CD4-positive, alpha-beta T cell treated with Interleukin-4 for 1 hour (primary cell): ENCODE data around the gene SPEM1.

Experiments used
- DNase-seq, 2 donors: peaks; one replicate each; pipeline ENCODE4 v3.0.0-alpha.2; 2020 to 2022

The SPEM1 gene

DNA sequence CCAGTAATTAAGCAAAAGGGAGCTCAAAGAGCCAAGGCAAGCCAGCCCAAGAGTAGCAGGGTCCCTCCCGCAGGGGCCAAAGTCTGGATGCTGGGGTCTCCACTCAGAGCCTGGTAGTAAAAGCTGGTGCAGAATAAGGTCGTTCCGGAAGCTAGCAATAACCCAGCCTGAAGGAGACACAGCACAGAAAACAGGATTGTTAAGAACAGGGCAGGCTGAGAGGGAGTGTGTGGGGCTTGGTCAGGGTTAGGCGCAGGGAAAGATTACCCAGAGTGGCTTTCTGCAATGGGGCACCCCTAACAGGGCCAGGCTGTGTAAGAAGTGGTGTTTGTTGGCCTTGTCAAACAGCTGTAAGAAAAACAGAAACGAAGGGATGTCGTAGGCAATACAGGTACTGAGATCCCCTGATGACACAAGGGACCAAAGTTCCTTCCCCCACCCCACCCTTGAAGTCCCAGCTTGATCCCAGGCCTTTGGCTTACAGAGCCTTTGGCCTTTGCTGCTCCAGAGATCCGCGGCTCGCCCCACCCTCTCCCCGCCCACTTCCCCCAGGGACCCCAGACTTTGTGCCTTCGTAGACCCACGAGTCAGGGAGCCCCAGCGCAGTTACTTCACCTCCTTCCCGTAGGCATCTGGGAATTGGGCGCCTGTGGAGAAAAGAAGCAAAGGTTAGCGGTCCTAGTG is 16.9 kb upstream of the SPEM1 start:
- DNase-seq = peak in 1 of 2 donors; percentile 15

DNA sequence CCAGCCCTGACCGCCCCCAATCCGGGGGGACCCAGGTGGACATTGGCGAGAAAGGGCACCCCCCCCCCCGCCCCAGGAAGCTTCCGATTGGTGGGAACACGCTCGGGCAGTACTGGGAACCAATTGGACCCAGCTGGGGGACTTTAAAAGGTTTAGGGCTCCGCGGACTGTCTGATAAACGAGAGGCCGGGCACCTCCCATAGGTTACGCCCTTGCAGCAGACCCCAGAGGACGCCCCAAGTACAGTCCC is 16.5 kb upstream of the SPEM1 start:
- no peak for DNase-seq

DNA sequence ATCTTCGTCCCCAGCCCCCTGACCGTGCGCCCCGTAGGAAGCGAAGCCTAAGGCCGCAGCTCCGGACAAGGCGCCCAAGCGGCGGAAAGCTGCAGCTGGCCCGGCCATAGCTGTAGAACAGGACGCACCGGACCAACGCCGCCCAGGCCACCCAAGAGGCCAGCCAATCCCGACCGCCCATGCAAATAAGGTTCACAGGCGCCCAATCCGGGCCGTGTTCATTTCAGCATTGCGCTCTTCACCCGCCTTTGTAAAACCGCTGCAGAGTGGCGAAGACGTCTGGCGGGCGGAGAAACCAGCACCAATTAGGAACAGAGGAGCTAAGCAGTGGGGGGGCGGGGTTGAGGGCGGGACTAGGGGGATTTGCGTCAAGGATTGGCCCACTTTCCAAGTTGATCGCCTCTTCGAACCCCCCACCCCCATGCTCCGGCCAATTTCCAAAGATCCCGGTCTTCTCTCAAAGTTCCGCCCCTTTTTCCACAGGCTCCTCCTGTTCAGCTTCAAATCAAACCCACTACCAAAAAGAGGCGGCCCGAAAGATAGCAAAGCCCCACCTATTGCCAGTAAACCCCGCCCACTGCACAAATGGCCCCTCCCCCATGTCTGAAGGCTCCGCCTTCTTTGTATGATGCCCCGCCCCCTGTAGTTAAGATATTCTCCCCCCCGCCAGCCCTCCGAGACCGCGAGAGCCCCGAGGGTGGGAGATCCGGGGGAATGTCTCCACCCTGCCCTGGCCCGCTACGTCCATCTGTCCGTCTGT is 16.0 kb upstream of the SPEM1 start, which contains the start of gene TMEM256:
Gene TMEM256 (minus strand): TSS at position 121 of the 760 bp plus-strand sequence. CDS start 13 bp downstream, at position 108.
- peak; percentile 97 to 98 for DNase-seq

DNA sequence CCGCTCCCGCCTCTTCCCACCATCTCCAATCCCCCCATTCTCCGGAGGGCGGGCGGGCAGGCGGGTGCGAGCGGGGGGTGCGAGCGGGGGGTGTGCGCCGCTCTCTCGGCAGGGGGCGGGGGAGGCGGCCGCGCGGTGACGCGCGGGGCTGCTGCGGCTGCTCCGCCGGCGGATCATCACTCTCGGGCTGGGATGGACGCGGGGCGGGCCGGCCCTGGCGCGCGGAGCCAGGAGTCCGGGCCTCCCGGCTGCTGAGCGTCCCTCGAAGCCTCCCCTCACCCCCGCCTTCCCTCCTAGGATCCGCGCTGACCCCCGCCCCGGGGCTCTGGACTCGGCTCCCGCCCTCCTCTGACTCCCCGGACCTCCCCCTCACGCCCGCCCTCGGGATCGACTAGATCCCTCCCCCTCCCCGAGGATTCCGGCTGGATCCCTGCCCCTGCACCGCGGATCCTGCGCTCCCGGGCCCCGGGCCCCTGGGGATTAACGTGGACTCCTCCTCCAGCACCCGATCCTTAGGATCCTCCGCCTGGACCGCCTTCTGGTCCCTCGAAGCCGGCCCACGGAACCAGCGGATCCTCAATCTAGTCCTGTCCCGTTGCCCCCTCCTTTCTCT is 15.3 kb upstream of the SPEM1 start:
- DNase-seq = peak in 1 of 2 donors; percentile 73

- no peak for DNase-seq
Observed at GRCh38 chr17:7405350-7406234, 14.5 kb upstream of the SPEM1 start.

DNA sequence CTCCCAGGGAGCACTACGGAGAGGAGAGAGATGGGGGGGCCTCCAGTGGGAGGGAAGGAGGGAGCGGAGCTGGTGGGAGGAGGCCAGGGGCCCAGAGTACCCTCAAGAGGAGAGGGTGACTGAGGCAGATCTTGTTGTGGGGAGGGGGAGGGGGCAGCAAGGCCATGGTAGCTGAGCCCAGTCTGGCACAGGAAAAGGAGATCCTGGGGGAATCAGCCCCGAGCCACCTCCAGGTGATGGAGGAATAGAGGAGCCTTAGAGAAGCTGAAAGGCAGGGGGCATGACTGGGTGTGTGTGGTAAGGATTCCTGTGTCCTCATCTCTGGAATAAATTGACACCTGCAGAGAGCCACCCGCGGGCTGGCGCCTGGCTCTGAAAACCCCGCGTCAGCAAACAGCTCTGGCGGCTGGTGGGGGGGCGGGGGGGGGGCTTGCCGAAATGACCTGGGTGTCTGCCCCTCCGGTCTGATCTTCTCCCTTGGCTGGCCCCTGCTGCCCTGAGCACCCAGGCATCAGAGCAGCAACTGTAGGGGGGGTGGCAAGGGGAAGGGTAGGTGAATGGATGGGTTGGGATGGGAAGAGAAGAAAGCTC is 13.8 kb upstream of the SPEM1 start:
- DNase-seq = no peak

GRCh38 chr17:7407082-7407481 is 13.0 kb upstream of the SPEM1 start:
- DNase-seq = no peak

- no peak for DNase-seq
Observed at GRCh38 chr17:7407485-7408251, 12.5 kb upstream of the SPEM1 start, which contains the start of gene NLGN2. NLGN2 (plus strand) TSS chr17:7407845; CDS start chr17:7408256, 411 bp downstream.

DNA sequence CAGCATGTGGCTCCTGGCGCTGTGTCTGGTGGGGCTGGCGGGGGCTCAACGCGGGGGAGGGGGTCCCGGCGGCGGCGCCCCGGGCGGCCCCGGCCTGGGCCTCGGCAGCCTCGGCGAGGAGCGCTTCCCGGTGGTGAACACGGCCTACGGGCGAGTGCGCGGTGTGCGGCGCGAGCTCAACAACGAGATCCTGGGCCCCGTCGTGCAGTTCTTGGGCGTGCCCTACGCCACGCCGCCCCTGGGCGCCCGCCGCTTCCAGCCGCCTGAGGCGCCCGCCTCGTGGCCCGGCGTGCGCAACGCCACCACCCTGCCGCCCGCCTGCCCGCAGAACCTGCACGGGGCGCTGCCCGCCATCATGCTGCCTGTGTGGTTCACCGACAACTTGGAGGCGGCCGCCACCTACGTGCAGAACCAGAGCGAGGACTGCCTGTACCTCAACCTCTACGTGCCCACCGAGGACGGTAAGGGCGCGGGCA is 11.8 kb upstream of the SPEM1 start:
- peak; percentile 45 to 46 for DNase-seq

- no peak for DNase-seq
Observed at GRCh38 chr17:7408863-7409262, 11.3 kb upstream of the SPEM1 start.

GRCh38 chr17:7409716-7410115 is 10.4 kb upstream of the SPEM1 start:
- no peak for DNase-seq

GRCh38 chr17:7410634-7411426 is 9.3 kb upstream of the SPEM1 start:
- DNase-seq = no peak

- DNase-seq = no peak
Observed at GRCh38 chr17:7411427-7411750, 8.7 kb upstream of the SPEM1 start.

GRCh38 chr17:7413346-7413985 is 6.7 kb upstream of the SPEM1 start:
- no peak for DNase-seq

DNA sequence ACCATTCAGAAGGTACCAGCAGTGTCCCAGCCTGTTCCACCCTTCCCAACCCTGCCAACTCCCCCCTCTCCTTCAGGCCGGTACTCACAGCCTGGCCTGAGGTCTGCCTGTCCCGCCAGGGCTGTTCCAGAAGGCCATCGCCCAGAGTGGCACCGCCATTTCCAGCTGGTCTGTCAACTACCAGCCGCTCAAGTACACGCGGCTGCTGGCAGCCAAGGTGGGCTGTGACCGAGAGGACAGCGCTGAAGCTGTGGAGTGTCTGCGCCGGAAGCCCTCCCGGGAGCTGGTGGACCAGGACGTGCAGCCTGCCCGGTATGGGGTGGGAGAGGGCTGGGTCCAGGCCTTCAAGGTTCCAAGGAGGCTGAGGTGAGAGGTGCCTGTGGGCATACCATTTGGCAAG is 5.3 kb upstream of the SPEM1 start:
- DNase-seq = no peak

- no peak for DNase-seq
Observed at GRCh38 chr17:7415784-7416183, 4.3 kb upstream of the SPEM1 start.

GRCh38 chr17:7416323-7416722 is 3.8 kb upstream of the SPEM1 start:
- no peak for DNase-seq

DNA sequence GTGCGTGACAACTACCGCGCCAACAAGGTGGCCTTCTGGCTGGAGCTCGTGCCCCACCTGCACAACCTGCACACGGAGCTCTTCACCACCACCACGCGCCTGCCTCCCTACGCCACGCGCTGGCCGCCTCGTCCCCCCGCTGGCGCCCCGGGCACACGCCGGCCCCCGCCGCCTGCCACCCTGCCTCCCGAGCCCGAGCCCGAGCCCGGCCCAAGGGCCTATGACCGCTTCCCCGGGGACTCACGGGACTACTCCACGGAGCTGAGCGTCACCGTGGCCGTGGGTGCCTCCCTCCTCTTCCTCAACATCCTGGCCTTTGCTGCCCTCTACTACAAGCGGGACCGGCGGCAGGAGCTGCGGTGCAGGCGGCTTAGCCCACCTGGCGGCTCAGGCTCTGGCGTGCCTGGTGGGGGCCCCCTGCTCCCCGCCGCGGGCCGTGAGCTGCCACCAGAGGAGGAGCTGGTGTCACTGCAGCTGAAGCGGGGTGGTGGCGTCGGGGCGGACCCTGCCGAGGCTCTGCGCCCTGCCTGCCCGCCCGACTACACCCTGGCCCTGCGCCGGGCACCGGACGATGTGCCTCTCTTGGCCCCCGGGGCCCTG is 3.0 kb upstream of the SPEM1 start:
- DNase-seq = no peak

DNA sequence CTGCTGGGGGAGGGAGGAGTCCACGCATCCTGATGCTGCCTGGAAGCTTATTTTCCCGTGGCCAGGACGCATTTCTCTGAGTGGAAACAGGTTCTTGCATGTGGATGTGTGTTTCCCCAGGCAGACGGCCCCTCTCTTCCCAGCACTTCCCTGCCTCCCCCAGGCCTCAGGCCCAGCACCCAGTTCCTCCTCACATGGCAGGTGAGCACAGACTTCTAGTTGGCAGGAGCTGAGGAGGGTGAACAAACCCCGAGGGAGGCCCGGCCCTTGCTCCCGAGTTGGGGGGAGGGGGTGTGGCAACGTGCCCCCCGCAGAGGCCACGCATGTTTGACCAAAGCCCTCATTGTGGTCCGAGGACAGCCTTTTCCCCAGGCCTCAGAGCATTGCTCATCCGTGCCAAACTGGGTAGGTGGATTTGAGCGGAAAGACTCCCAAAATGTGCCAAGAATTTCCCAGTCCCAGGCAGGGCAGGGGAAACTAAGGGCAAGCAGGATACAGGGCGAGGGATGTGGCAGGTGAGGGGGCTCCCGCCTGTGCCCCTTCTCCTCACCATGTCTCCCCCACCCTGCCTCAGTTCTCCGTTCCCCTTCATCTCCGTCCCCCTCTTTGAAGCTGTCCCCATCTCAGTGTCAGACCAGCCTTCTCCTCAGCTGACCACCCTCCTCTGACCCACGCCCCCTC is 1.5 kb upstream of the SPEM1 start:
- DNase-seq = no peak

DNA sequence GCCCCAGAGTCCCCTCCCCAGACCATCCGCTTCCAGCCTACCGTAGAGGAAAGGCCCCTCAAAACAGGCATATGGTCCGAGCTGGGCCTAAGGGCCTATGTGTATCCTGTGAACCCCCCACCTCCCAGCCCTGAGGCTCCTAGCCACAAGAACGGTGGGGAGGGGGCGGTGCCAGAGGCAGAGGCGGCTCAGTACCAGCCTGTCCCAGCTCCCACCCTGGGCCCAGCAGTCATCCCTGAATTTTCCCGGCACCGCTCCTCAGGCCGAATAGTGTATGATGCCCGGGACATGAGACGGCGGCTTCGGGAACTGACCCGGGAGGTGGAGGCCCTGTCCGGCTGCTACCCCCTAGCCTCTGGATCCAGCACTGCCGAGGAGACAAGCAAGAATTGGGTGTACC is 1.1 kb downstream of the SPEM1 start:
- DNase-seq = no peak
